Renal cortical epithelial cell (primary cell): ENCODE measurements around the gene GNA15. TPM values are rescaled to one million over a fixed set of nuclear protein-coding genes. Genes with fewer than 3 reads are reported as not detected.
A peak's percentile ranks its signal among the peaks of the same experiment; 100 is the strongest.
"Not testable (repeated sequence)": the region's sequence is repeated elsewhere in the genome, so short reads cannot be mapped to it uniquely, and the experiment has no call there.

ENCODE experiments used
- DNase-seq: peaks from one replicate; pipeline ENCODE4 v3.0.0-alpha.2; 2011; ENCODE audit warnings: low read depth
- total RNA-seq: library from RNA; depleted of rRNA; stranded (reverse); fragments of >200 nt; gene quantifications from 2 replicates; pipeline ENCODE4 v1.2.3, GENCODE V29; 2014

The GNA15 gene
- total RNA-seq, 1 donor from 2014 or later: not detected

- no peak for DNase-seq
These were observed 14.0 kb downstream of the GNA15 start for GRCh38 chr19:3149526-3150505.

GRCh38 chr19:3150739-3151329 lies 15.0 kb downstream of the GNA15 start:
- no peak for DNase-seq

GRCh38 chr19:3151563-3152418 lies 16.0 kb downstream of the GNA15 start:
- no peak for DNase-seq

GRCh38 chr19:3152419-3152780 lies 16.6 kb downstream of the GNA15 start:
- no peak for DNase-seq

- no peak for DNase-seq
These were observed 17.7 kb downstream of the GNA15 start for GRCh38 chr19:3153286-3154230.

GRCh38 chr19:3154447-3154846 lies 18.6 kb downstream of the GNA15 start:
- not testable (repeated sequence) for DNase-seq

GRCh38 chr19:3154957-3155736 lies 19.3 kb downstream of the GNA15 start:
- DNase-seq: peak; percentile 66

- DNase-seq: no peak
These were observed 21.4 kb downstream of the GNA15 start for GRCh38 chr19:3157096-3157845.

- no peak for DNase-seq
These were observed 23.7 kb downstream of the GNA15 start for GRCh38 chr19:3159565-3159964.

- DNase-seq: no peak
These were observed 24.4 kb downstream of the GNA15 start for GRCh38 chr19:3160219-3160618.

GRCh38 chr19:3161453-3161852 lies 25.6 kb downstream of the GNA15 start:
- no peak for DNase-seq

GRCh38 chr19:3162418-3163229 lies 26.8 kb downstream of the GNA15 start:
- no peak for DNase-seq

- no peak for DNase-seq
These were observed 27.5 kb downstream of the GNA15 start for GRCh38 chr19:3163230-3163886.

GRCh38 chr19:3163943-3164342 lies 28.1 kb downstream of the GNA15 start:
- DNase-seq: no peak

- no peak for DNase-seq
These were observed 31.9 kb downstream of the GNA15 start for GRCh38 chr19:3167533-3168272.

GRCh38 chr19:3171894-3172672 lies 36.2 kb downstream of the GNA15 start:
- DNase-seq: peak; percentile 28

GRCh38 chr19:3172673-3173000 lies 36.8 kb downstream of the GNA15 start:
- not testable (repeated sequence) for DNase-seq
